ENCODE results near the gene LCLAT1.

Gene LCLAT1

GRCh38 chr2:30514134-30514847 lies 67.2 kb downstream of the LCLAT1 start:
- Histone ChIP-seq H3K9me3 (ENCODE audit: control insufficient read depth, low read length) (no peaks in the 10 kb centered on the region), H2AFZ (no peak overlapping the region), H3K79me2 (peaks cover 19% of the 10 kb centered on the region), H3K4me2 (ENCODE audit: low read length) (no peak overlapping the region), H3K4me3 (ENCODE audit: low read depth, low read length) (no peak overlapping the region), H3K9ac (no peak overlapping the region), H3K4me1 (peaks cover 7% of the 10 kb centered on the region), H3K27ac (no peak overlapping the region), H3K27me3 (ENCODE audit: control insufficient read depth, insufficient read depth, low read length) (no peaks in the 10 kb centered on the region), H3K36me3 (ENCODE audit: control insufficient read depth, insufficient read depth, low read length) (no peaks in the 10 kb centered on the region)
- TF ChIP-seq CTCF (IDR thresholded peaks at IDR 0.05) = no peak

GRCh38 chr2:30514848-30515435 lies 67.9 kb downstream of the LCLAT1 start:
- Histone ChIP-seq H3K9me3 (ENCODE audit: control insufficient read depth, low read length) (no peaks in the 10 kb centered on the region), H3K9ac (no peak overlapping the region), H3K4me1 (peaks cover 7% of the 10 kb centered on the region), H3K4me3 (ENCODE audit: low read depth, low read length) (no peak overlapping the region), H3K27me3 (ENCODE audit: control insufficient read depth, insufficient read depth, low read length) (no peaks in the 10 kb centered on the region), H3K79me2 (peaks cover 19% of the 10 kb centered on the region), H3K27ac (no peak overlapping the region), H3K36me3 (ENCODE audit: control insufficient read depth, insufficient read depth, low read length) (no peaks in the 10 kb centered on the region), H3K4me2 (ENCODE audit: low read length) (no peak overlapping the region), H2AFZ (no peak overlapping the region)
- TF ChIP-seq CTCF (IDR thresholded peaks at IDR 0.05) = no peak

GRCh38 chr2:30516166-30516565 lies 69.1 kb downstream of the LCLAT1 start:
- Histone ChIP-seq H3K79me2 (peaks cover 19% of the 10 kb centered on the region), H3K36me3 (ENCODE audit: control insufficient read depth, insufficient read depth, low read length) (no peaks in the 10 kb centered on the region), H3K4me1 (peaks cover 4% of the 10 kb centered on the region), H3K4me2 (ENCODE audit: low read length) (no peak overlapping the region), H3K4me3 (ENCODE audit: low read depth, low read length) (no peak overlapping the region), H2AFZ (no peak overlapping the region), H3K9ac (no peak overlapping the region), H3K9me3 (ENCODE audit: control insufficient read depth, low read length) (no peaks in the 10 kb centered on the region), H3K27me3 (ENCODE audit: control insufficient read depth, insufficient read depth, low read length) (no peaks in the 10 kb centered on the region), H3K27ac (no peak overlapping the region)
- no peak for TF ChIP-seq CTCF (IDR thresholded peaks at IDR 0.05)

GRCh38 chr2:30519796-30520195 lies 72.8 kb downstream of the LCLAT1 start:
- no peaks in the 10 kb centered on the region for H3K27me3 ChIP-seq (ENCODE audit: control insufficient read depth, insufficient read depth, low read length)
- H3K4me2 ChIP-seq (ENCODE audit: low read length) = no peak overlapping the region
- no peaks in the 10 kb centered on the region for H3K36me3 ChIP-seq (ENCODE audit: control insufficient read depth, insufficient read depth, low read length)
- no peaks in the 10 kb centered on the region for H3K4me1 ChIP-seq
- no peak for TF ChIP-seq CTCF (IDR thresholded peaks at IDR 0.05)
- H3K79me2 ChIP-seq = peaks cover 10% of the 10 kb centered on the region
- H3K4me3 ChIP-seq (ENCODE audit: low read depth, low read length) = no peak overlapping the region
- no peaks in the 10 kb centered on the region for H3K9me3 ChIP-seq (ENCODE audit: control insufficient read depth, low read length)
- no peak overlapping the region for H3K9ac ChIP-seq
- H3K27ac ChIP-seq = no peak overlapping the region
- H2AFZ ChIP-seq = no peak overlapping the region

- H3K79me2 ChIP-seq = peaks cover 4% of the 10 kb centered on the region
- H3K27ac ChIP-seq = no peak overlapping the region
- no peak overlapping the region for H3K9ac ChIP-seq
- no peak overlapping the region for H3K4me2 ChIP-seq (ENCODE audit: low read length)
- H3K4me3 ChIP-seq (ENCODE audit: low read depth, low read length) = no peak overlapping the region
- TF ChIP-seq CTCF (IDR thresholded peaks at IDR 0.05) = no peak
- no peaks in the 10 kb centered on the region for H3K36me3 ChIP-seq (ENCODE audit: control insufficient read depth, insufficient read depth, low read length)
- H3K9me3 ChIP-seq (ENCODE audit: control insufficient read depth, low read length) = no peaks in the 10 kb centered on the region
- no peaks in the 10 kb centered on the region for H3K4me1 ChIP-seq
- no peak overlapping the region for H2AFZ ChIP-seq
- H3K27me3 ChIP-seq (ENCODE audit: control insufficient read depth, insufficient read depth, low read length) = no peaks in the 10 kb centered on the region
Observed at GRCh38 chr2:30522421-30522820, 75.4 kb downstream of the LCLAT1 start.
